Thymus (tissue), 11 donors: Measurements from ENCODE around the gene CATSPER2. TPM values are rescaled to one million over a fixed set of nuclear protein-coding genes. Genes with fewer than 3 reads are reported as not detected.
"Not testable (repeated sequence)": the region's sequence is repeated elsewhere in the genome, so short reads cannot be mapped to it uniquely, and the experiment has no call there.

Experiments
- DNase-seq, 9 donors: peaks; one replicate each; pipeline ENCODE4 v3.0.0-alpha.2; 2013; ENCODE audit warnings: low spot score in 9 of 9, low read depth in 6 of 9, missing footprints in 1 of 9
- H3K27ac ChIP-seq, 2 donors: one replicate each; pipeline ENCODE4 v1.5.1; 2013; ENCODE audit warnings: control low read depth in 1 of 2, low read depth in 1 of 2, low read length in 1 of 2, mild to moderate bottlenecking in 1 of 2, moderate library complexity in 1 of 2
- H3K27me3 ChIP-seq, 2 donors: one replicate each; pipeline ENCODE4 v1.5.1; 2013; ENCODE audit warnings: low read length in 1 of 2; ENCODE audit not compliant: control insufficient read depth in 2 of 2, insufficient read depth in 1 of 2
- H3K36me3 ChIP-seq, 2 donors: one replicate each; pipeline ENCODE4 v1.5.1; 2013; ENCODE audit warnings: low read length in 1 of 2, mild to moderate bottlenecking in 1 of 2, moderate library complexity in 1 of 2; ENCODE audit not compliant: control insufficient read depth in 2 of 2, insufficient read depth in 2 of 2
- H3K4me1 ChIP-seq, 2 donors: one replicate each; pipeline ENCODE4 v1.5.1; 2013; ENCODE audit warnings: low read length in 2 of 2; ENCODE audit not compliant: control insufficient read depth in 2 of 2, insufficient read depth in 2 of 2
- H3K4me3 ChIP-seq, 2 donors: one replicate each; pipeline ENCODE4 v1.5.1; 2013; ENCODE audit warnings: low read length in 2 of 2, control low read depth in 1 of 2, mild to moderate bottlenecking in 1 of 2
- H3K9me3 ChIP-seq, 2 donors: one replicate each; pipeline ENCODE4 v1.5.1; 2013; ENCODE audit warnings: low read length in 1 of 2, mild to moderate bottlenecking in 1 of 2; ENCODE audit not compliant: control insufficient read depth in 2 of 2, insufficient read depth in 1 of 2
- WGBS: extraction: QIAGEN DNeasy Blood & Tissue Kit; methylation state at CpG from one replicate; pipeline ENCODE4 v1.1.7; 2013; 5-methylcytosine and 5-hydroxymethylcytosine counted together
- polyA plus RNA-seq: library from polyadenylated mRNA; stranded (reverse); fragments of 200-250 nt; gene quantifications from one replicate; pipeline ENCODE4 v1.2.3, GENCODE V29; 2013
- total RNA-seq: library from RNA; stranded (reverse); fragments of 120-200 nt; gene quantifications from one replicate; pipeline ENCODE4 v1.2.4, GENCODE V29; 2013
- donor health status: healthy.

Gene CATSPER2
- total and polyA plus RNA-seq, 2 donors, result 0.80 to 4.9 TPM

DNA sequence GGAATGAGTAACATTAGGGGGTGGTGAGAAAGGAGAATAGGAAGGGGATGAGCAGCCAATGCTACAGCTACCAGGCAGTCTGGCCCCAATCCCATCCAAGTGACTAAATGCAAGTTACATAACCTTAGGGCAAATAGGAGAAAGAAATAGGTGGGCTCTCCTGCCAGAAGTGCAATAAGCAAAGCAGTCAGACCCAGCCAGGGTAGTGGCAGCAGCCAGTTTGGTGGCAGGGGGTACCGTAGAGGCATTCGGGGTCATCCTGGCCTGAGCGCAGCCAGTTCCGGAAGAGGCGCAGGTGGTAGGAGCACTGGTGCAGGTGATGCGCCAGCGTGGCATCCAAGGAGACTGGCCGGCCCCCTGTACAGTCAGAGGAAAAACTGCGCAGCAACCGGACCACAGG, 11.1 kb upstream of the CATSPER2 start:
- not testable (repeated sequence) for H3K36me3 ChIP-seq, H3K4me1 ChIP-seq, H3K4me3 ChIP-seq, DNase-seq, H3K9me3 ChIP-seq, H3K27me3 ChIP-seq, H3K27ac ChIP-seq
- 98% methylated on average over 5 of the region's 10 CpGs for WGBS

DNA sequence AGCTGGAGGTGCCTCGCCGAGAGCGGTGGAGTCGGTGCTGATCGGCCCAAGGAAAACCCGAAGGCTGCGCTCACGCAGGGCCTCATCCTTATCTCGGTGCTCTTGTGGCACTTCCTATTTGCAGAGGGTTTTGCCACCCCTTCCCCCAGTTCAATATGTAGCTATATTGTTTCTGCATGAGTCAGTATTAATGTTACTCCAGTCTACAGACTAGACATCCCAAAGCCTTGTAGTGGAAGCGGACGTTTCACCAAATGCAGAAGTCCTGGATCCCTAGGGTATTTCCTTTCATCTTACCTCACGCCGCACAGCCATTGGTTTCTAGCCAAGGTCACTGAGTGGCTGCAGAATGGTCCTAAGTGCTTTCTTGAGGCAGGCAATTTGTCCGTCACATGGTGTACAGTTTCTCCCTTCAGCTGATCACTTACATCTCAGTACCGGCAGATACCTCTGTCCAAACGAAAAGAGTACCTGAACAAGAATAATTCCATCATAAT, 834 bp upstream of the CATSPER2 start:
- not testable (repeated sequence) for H3K4me3 ChIP-seq, H3K4me1 ChIP-seq, H3K9me3 ChIP-seq, H3K36me3 ChIP-seq, DNase-seq, H3K27ac ChIP-seq, H3K27me3 ChIP-seq
- WGBS, result 95% methylated on average over 16 of the region's 16 CpGs

DNA sequence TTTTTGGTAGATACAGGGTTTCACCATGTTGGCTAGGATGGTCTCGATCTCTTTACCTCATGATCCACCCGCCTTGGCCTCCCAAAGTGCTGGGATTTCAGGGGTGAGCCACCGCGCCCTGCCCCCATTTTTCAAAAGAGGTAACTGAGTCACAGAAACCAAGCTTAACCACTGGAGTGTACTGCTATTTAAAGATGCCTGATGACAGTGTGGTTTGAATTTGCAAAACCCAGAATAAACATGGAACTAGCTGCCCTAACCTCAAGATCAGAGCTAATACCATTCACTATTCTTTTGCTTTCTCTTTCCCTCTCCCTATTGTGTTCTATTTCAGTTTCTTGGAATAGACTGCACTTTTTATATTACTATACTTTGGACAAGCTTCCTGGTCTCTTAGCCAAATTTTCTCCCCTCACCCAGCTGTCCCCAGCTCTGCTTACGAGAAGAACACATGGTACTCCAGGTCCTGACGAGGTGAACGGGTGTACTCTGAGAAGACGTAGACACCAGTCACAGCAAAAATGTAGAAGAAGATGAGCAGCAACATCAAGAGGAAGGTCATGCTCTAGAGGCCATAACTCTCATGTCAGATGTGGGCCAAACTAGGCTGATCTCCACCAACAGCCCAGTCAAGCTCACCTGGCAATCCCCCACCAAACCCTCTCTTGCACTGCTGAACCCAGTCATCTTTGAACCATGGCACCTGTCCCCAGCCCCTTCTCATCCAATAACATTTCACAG, 10.0 kb downstream of the CATSPER2 start:
- H3K4me3 ChIP-seq, DNase-seq, H3K9me3 ChIP-seq, H3K27me3 ChIP-seq, H3K27ac ChIP-seq, H3K36me3 ChIP-seq, H3K4me1 ChIP-seq: not testable (repeated sequence)
- 97% methylated on average over 8 of the region's 8 CpGs for WGBS

DNA sequence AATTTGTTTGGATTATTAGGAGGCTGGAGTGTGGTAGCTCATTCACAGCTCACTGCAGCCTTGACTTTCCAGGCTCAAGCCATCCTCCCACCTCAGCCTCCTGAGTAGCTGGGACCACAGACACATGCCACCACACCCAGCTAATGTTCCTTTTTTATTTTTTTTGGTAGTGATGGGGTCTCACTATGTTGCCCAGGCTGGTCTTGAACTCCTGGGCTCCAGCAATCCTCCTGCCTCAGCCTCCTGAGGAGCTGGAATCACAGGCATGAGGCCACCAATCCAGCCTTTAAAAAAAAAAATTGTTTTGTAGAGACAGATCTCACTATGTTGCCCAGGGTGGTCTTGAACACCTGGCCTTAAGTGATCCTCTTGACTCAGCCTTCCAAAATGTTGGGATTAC, 21.7 kb downstream of the CATSPER2 start:
- H3K4me1 ChIP-seq, DNase-seq, H3K4me3 ChIP-seq, H3K9me3 ChIP-seq, H3K36me3 ChIP-seq, H3K27me3 ChIP-seq, H3K27ac ChIP-seq: not testable (repeated sequence)

DNA sequence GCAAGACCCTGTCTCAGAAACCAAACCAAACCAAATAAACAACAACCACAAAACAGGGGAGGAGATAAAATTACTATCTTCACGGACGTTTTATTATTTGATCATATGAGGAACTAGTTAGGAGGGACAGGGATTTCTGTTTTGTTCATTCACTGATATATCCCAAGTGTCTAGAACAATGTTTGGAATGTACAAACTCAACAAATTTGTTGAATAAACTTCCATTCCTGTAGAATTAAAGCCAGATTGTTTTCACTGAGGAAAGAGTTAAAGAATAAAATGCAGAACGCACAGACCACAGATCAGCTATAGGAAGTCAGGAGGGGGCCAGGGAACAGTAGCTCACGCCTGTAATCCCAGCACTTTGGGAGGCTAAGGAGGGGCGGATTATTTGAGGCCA, 23.5 kb downstream of the CATSPER2 start:
- Histone ChIP-seq H3K27ac (no peak overlapping the region), H3K36me3 (no peaks in the 10 kb centered on the region), H3K4me1 (no peaks in the 10 kb centered on the region), H3K9me3 (no peaks in the 10 kb centered on the region), H3K27me3 (no peaks in the 10 kb centered on the region), H3K4me3 (no peak overlapping the region)
- no peak for DNase-seq
- 28% methylated on average over 5 of the region's 5 CpGs for WGBS

DNA sequence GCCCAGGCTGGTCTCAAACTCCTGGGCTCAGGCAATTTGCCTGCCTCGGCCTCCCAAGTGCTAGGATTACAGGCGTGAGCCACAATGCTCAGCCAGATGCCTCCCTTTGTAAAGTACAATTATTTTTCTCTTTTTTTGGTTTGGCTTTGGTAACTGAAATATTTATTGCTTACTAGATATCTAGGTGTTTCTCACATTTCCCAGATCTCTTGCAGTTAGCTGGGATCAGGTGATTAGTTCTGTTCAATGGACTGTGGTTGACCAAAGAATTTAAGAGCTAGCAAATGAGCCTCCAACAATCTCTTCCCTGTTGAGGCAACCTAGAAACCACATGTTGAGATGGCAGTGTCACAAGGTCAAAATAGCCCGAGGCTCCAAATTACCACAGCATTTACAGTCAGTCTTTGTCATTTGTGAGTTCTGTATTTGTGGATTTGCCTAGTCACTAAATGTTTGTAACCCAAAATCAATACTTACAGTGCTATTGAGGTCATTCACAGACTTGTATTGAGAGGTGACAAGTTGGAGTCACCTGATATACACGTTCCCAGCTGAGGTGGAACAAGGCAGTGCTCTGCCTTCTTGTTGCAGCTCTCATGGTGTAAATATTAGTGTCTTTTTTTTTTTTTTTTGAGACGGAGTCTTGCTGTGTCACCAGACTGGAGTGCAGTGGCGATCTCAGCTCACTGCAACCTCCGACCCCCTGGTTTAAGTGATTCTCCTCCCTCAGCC, 26.4 kb downstream of the CATSPER2 start:
- not testable (repeated sequence) for H3K36me3 ChIP-seq, H3K27ac ChIP-seq, H3K4me3 ChIP-seq, DNase-seq, H3K27me3 ChIP-seq, H3K9me3 ChIP-seq, H3K4me1 ChIP-seq
- WGBS, result 90% methylated on average over 5 of the region's 7 CpGs

DNA sequence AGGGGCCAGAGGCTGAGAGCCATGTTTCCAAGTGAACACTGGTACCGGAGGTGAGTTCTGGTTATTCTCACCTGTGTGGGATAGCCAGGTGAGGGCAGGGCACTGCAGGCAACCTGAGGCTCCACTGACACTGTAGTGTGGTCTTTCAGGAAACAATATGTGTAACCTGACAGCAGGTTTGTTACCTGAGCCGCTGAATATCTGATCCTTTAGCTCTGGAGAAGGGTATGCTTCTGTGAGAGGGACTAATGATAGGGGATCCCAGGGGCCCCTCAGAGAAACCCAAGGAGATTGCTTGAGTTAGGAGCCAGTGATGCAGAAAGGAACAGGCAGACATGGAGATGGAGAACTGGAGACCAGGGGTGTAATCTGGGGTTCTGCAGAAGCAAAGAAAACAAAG, 29.9 kb downstream of the CATSPER2 start, which contains the start of gene STRC:
TSS of gene STRC (minus strand) at position 101 of the 400 bp plus-strand sequence. CDS start at position 23, 78 bp downstream.
- not testable (repeated sequence) for H3K27ac ChIP-seq, H3K36me3 ChIP-seq, H3K4me3 ChIP-seq, H3K27me3 ChIP-seq, DNase-seq, H3K4me1 ChIP-seq, H3K9me3 ChIP-seq
- no CpG with 5 or more reads among the region's 2 CpGs for WGBS

DNA sequence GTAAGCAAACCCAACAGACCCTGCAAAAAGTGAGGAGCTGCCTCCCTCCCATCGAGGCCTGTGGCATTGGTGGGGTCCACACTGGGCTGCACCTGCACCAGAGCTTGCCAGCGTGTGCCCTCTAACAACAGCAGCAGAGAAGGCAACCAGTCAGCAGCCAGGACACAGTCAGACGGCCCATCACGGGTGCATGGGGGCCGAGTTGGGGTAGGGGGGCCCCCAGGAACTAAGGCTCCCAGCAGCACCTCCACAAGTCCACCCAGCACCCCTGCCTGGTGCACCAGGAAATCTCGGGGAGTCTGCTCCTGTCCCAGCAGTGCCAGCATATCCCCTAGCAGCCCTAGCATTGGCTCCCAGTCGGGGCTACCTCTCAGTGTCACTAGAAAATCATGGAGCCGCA, 30.9 kb downstream of the CATSPER2 start:
- not testable (repeated sequence) for H3K9me3 ChIP-seq, H3K36me3 ChIP-seq, H3K4me1 ChIP-seq, H3K4me3 ChIP-seq, H3K27ac ChIP-seq, DNase-seq, H3K27me3 ChIP-seq
- WGBS, result 86% methylated on average over 3 of the region's 8 CpGs

DNA sequence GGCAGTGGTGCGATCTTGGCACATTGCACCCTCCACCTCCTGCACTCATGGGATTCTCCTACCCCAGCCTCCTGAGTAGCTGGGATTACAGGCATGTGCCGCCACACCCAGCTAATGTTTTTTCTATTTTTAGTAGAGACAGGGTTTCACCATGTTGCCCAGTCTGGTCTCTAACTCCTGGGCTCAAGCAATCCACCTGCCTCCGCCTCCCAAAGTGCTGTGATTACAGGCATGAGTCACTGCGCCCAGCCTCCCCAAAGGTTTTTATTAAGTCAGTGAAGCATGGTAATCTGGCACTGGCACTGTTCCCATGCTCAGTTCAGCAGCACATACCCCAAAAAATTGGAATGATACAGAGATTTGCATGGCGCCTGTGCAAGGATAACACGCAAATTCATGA, 46.4 kb downstream of the CATSPER2 start:
- DNase-seq, H3K9me3 ChIP-seq, H3K27ac ChIP-seq, H3K4me3 ChIP-seq, H3K27me3 ChIP-seq, H3K4me1 ChIP-seq, H3K36me3 ChIP-seq: not testable (repeated sequence)
- WGBS, result 96% methylated on average over 6 of the region's 6 CpGs
